ENCODE results near the gene GLIS1. TPM values are rescaled to one million over a fixed set of nuclear protein-coding genes. Genes with fewer than 3 reads are reported as not detected.

GLIS1 gene
- total RNA-seq, 2 experiments from 2014 or later: not detected

DNA sequence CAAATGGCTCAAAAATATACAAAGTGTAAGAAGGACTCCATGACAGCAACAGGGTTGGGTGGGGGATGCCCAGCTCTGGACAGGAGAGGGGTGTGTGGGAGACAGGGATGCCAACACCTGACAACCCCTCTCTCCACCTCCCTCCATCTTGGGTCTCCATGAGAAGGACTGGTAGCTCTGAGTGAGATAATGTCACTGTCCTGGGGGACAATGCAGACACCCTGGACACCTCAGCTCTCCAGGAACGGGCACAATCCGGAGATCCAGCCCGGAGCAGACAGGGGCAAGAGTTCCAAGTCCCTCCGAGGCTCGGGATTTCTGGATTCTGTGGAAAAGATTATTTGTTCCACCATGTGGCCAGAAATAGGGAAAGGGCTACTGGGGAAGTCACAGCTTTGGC lies 122.5 kb downstream of the GLIS1 start:
- ATAC-seq (ENCODE audit: low read depth): no peak
- Mint-ChIP-seq H3K27ac (no peak overlapping the region), H3K4me1 (no peaks in the 10 kb centered on the region), H3K27me3 (peaks cover 6% of the 10 kb centered on the region), H3K36me3 (peaks cover 2% of the 10 kb centered on the region), H3K4me3 (no peak overlapping the region), H3K9me3 (peaks cover 3% of the 10 kb centered on the region)
- POLR2A ChIA-PET: no interaction called here
- peak; percentile 15 for DNase-seq

DNA sequence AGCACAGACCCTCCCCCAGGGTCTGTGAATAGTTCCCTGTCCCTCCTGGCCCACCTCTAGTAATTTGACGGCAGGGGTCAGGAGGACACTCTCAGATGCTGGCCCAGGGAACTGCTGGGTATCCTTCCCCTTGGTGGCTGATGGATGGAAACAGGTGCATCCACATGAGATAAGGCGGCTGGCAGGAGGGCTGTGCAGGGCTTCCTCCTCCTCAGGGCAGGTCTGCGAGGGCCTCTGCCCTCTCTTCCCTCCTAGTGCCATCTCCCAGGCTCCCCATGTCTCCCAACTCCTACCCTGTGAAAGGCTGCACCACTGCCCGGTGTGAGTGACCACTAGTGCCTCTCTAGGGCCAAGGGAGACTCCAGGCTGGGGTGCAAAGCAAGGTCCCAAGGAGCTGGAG lies 123.9 kb downstream of the GLIS1 start:
- Mint-ChIP-seq H3K4me3 (no peak overlapping the region), H3K27ac (no peak overlapping the region), H3K4me1 (no peaks in the 10 kb centered on the region), H3K27me3 (peaks cover 8% of the 10 kb centered on the region), H3K36me3 (peaks cover 2% of the 10 kb centered on the region), H3K9me3 (peaks cover 10% of the 10 kb centered on the region)
- POLR2A ChIA-PET: no interaction called here
- ATAC-seq (ENCODE audit: low read depth): no peak
- no peak for DNase-seq

DNA sequence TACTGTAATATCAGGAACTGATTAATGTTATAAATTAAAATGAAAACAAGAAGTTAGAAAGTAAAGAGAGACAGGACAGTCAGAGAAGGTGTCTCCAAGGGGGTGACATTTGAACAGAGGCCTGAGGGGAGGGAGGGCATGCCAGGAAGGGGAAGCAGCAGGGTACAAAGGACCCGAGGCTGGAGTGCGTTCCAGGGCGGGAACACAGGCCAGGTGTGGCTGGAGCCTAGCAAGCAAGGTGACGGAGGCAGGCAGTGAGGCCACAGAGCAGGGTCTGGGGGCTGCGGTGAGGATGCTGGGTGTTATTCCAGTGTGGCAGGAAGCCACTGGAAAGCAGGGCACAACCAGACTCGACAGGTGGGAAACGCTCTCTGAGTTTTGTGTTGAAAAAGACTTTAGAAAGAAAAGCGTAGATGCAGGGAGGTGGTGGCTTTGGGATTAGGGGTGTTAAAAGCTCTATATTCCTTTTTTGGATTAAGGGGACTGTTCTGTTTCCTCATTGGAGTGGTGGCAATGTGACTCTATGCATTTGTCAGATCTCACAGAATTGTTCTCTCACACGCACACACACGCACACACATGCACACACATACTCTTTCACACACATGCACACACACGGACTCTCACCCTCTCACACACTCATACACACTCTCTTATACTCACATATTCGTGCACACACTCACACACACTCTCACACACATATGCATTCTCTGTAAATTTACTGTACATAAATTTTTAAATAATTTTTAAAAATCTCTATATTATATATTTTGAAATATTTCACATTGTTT lies 124.5 kb downstream of the GLIS1 start:
- H3K27ac Mint-ChIP-seq: no peak overlapping the region
- no peak overlapping the region for H3K4me3 Mint-ChIP-seq
- POLR2A ChIA-PET: no interaction called here
- peaks cover 8% of the 10 kb centered on the region for H3K27me3 Mint-ChIP-seq
- no peak for DNase-seq
- H3K9me3 Mint-ChIP-seq: peaks cover 12% of the 10 kb centered on the region
- no peaks in the 10 kb centered on the region for H3K4me1 Mint-ChIP-seq
- peaks cover 2% of the 10 kb centered on the region for H3K36me3 Mint-ChIP-seq
- ATAC-seq (ENCODE audit: low read depth): no peak

DNA sequence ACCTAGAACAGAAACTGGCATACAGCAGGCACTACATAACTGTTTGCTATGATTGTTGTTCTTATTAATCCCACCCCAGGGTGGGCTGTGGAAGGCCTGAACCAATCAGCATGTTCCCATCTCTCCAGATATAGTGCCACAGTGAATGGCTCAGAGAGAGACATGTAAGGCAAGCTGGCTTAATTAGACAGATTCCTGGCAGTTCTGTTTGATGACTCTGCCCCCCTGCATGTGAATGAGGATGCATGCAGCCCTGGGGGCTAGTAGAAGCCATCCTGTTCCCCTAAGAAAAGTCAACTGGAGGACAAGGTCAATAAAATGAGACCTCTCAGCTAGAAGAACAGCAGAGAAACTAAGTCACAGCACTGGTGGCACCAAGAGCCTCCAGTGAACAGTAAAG lies 130.3 kb downstream of the GLIS1 start:
- Mint-ChIP-seq H3K27ac (no peak overlapping the region), H3K4me3 (no peak overlapping the region), H3K27me3 (peaks cover 4% of the 10 kb centered on the region), H3K36me3 (peaks cover 2% of the 10 kb centered on the region), H3K9me3 (peaks cover 12% of the 10 kb centered on the region), H3K4me1 (no peaks in the 10 kb centered on the region)
- no peak for DNase-seq
- no peak for ATAC-seq (ENCODE audit: low read depth)
- POLR2A ChIA-PET: no interaction called here

DNA sequence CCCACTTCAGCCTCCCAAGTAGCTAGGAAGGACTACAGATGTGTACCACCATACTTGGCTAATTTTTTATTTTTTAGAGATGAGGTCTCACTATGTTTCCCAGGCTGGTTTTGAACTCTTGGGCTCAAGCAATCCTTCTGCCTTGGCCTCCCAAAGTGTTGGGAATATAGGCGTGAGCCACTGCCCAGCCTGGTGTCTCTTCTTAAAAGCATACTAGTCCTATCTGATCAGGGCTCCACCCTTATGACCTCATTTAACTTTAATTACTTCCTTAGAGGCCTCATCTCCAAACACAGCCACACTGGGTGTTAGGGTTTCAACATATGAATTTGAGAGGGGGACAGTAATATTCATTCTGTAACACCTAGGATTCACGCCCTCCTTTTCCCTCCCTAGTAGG lies 130.9 kb downstream of the GLIS1 start:
- POLR2A ChIA-PET: no interaction called here
- H3K4me1 Mint-ChIP-seq: no peaks in the 10 kb centered on the region
- H3K4me3 Mint-ChIP-seq: no peak overlapping the region
- ATAC-seq (ENCODE audit: low read depth) (no peak), DNase-seq (no peak)
- H3K27ac Mint-ChIP-seq: no peak overlapping the region
- peaks cover 12% of the 10 kb centered on the region for H3K9me3 Mint-ChIP-seq
- peaks cover 2% of the 10 kb centered on the region for H3K27me3 Mint-ChIP-seq
- H3K36me3 Mint-ChIP-seq: peaks cover 2% of the 10 kb centered on the region

DNA sequence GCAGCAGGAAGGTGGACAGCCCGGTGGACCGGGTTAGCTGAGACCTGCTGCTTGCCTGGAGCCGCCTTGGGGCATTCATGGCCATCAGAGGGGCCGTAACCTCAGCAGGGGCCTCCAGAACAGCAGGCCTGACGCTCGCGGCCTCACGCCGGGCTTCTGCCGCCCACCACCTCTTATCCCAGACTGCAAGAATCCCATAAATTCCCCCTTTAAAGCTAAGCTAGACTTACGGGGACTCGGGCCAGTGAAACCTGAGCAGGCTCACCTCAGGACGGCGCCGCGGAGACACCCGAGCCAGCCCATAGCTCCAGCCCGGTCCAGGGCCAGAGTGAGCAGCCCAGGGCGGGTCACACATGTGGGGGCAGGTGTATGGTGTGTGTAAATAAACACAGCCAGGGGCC lies 132.3 kb downstream of the GLIS1 start:
- POLR2A ChIA-PET: no interaction called here
- ATAC-seq (ENCODE audit: low read depth) (no peak), DNase-seq (no peak)
- no peaks in the 10 kb centered on the region for H3K36me3 Mint-ChIP-seq
- no peaks in the 10 kb centered on the region for H3K4me1 Mint-ChIP-seq
- peaks cover 9% of the 10 kb centered on the region for H3K9me3 Mint-ChIP-seq
- H3K27me3 Mint-ChIP-seq: peaks cover 2% of the 10 kb centered on the region
- no peak overlapping the region for H3K4me3 Mint-ChIP-seq
- no peak overlapping the region for H3K27ac Mint-ChIP-seq

DNA sequence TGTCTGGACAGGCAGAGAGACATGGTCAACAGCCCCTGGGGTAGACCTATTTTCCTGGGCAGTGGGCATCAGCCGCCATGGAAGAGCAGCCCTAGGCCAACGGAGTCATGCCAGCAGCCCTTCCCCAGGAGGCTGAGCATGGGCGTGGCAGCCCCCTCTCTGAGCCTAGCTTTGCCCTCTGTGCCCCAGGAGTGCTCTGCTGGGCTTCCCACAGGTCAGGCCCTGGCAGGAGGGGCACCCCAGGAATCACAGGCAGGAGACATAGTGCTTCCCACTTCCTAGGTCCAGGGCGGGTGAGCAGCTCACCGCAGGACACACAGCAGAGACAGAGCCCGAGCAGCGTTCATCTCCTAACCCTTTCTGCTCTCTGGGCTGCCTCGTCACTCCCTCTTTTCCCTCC lies 132.8 kb downstream of the GLIS1 start:
- POLR2A ChIA-PET: no interaction called here
- Mint-ChIP-seq H3K4me1 (no peaks in the 10 kb centered on the region), H3K4me3 (no peak overlapping the region), H3K9me3 (peaks cover 7% of the 10 kb centered on the region), H3K27ac (no peak overlapping the region), H3K27me3 (no peaks in the 10 kb centered on the region), H3K36me3 (no peaks in the 10 kb centered on the region)
- DNase-seq (no peak), ATAC-seq (ENCODE audit: low read depth) (no peak)

DNA sequence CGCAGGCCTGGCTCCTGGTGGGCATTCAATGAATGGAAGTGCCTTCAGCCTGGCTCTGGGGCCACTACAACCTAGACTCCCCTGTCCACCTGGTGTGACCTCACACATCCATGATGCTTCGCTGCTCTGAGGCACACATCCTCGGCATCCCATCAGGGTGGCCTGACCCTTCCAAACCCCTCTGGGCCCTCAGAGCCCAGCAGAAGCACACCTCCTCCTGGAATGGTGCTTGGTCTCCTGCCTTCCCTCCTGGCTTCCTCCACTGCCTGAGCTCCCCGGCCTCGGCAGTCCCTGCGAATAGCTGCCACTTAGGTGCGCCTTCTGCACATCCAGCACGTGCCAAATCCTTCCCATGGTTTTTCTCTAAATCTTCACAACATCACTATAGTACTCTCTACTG lies 133.8 kb downstream of the GLIS1 start:
- H3K27ac Mint-ChIP-seq: no peak overlapping the region
- peaks cover 2% of the 10 kb centered on the region for H3K9me3 Mint-ChIP-seq
- DNase-seq (no peak), ATAC-seq (ENCODE audit: low read depth) (no peak)
- no peaks in the 10 kb centered on the region for H3K27me3 Mint-ChIP-seq
- POLR2A ChIA-PET: no interaction called here
- H3K4me1 Mint-ChIP-seq: peaks cover 5% of the 10 kb centered on the region
- no peak overlapping the region for H3K4me3 Mint-ChIP-seq
- H3K36me3 Mint-ChIP-seq: no peaks in the 10 kb centered on the region

DNA sequence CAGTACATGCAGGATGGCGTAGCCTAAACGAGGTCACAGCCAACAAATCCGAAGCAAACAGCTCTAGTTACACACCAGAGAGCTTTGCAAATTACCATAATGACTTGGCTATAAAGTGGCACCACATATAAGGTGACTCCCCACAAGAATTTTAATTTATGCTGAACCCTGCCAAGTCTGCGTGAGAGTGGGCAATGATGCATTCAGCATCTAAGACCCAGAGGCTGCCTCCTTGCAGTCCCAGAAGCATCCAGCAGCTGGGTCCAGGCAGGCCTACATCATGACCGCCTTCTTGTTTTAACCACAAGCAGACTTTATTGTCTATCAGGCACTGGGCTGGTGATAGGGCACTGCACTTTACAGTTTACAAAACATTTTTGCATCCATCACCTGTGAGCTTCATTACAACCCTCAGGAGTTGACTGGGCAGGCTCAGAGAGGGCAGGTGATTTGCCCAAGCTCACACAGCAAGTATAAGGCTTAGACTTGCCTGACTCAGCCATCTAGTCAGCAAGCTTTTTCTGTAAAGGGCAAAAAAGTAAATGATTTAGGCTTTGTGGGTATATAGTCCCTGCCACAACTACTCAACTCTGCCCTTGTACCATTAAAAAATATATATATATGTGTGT lies 134.6 kb downstream of the GLIS1 start:
- H3K27me3 Mint-ChIP-seq: no peaks in the 10 kb centered on the region
- no peak for ATAC-seq (ENCODE audit: low read depth)
- H3K4me1 Mint-ChIP-seq: peaks cover 5% of the 10 kb centered on the region
- DNase-seq: no peak
- H3K4me3 Mint-ChIP-seq: no peak overlapping the region
- no peak overlapping the region for H3K27ac Mint-ChIP-seq
- no peaks in the 10 kb centered on the region for H3K9me3 Mint-ChIP-seq
- POLR2A ChIA-PET: no interaction called here
- no peaks in the 10 kb centered on the region for H3K36me3 Mint-ChIP-seq

DNA sequence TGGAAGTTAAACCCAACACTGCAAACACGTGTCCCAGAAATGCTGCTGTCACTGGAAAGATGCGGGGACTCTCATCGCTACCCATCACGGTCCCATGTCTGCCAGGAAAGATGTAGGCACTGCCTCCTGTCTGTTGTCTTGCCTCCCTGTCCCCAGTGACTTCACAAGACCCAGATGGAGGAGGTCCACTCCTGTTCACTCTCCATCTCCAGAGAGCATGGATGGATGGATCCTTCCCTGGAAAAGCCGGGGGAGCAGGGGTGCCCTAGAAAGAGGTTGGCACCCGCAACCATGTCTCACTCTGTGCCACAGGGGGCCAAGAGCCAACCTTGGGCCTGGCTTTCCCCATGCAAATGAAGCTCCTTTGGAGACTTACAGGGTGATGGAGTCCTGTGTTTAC lies 135.5 kb downstream of the GLIS1 start:
- Mint-ChIP-seq H3K27ac (no peak overlapping the region), H3K27me3 (no peaks in the 10 kb centered on the region), H3K9me3 (no peaks in the 10 kb centered on the region), H3K36me3 (no peaks in the 10 kb centered on the region), H3K4me1 (peaks cover 5% of the 10 kb centered on the region), H3K4me3 (no peak overlapping the region)
- no peak for DNase-seq
- POLR2A ChIA-PET: no interaction called here
- no peak for ATAC-seq (ENCODE audit: low read depth)

DNA sequence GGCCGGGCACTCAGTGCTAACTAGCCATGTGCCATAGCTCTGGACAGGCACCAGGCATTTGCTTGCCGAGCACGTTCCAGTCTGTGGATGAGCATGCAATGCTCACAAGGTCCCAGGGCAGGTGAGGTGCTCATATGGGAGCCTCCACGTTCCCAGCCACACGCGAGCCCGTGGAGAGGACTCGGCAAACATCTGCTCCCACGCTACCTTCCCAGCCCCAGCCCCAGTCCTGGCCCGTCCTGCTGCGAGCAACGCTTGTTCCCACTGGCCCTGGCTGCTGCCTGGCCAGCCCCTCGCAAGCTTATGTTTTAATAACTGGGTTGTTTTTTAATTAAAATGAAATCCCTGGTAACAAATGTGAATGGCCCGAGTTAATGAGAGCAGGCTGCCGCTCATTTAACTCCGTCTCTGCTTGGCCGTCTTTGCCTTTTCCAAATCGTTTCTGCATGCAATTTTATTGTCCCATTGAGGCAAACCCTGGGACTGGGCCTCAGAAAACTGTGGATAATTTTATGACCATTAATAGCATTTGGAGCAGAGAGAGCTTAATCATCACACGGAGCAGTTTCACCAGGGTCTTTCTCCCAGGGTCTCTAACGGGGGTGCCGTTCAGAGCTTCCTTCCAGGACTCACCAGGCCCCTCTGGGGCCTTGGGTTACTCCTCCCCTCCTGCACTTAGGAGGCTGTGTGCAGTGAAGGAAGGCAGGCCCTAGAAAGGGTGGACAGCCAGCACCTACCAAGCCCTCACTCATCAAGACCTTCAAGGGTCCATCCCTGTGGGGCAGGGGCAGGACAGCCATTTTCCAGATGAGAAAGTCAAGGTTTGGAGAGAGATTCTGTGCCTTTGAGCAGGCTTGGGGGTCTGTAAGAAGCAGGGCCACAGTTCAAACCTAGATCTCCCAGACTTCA lies 136.8 kb downstream of the GLIS1 start:
- Mint-ChIP-seq H3K36me3 (no peaks in the 10 kb centered on the region), H3K4me3 (no peak overlapping the region), H3K4me1 (peaks cover 5% of the 10 kb centered on the region), H3K9me3 (no peaks in the 10 kb centered on the region), H3K27me3 (no peaks in the 10 kb centered on the region), H3K27ac (no peak overlapping the region)
- POLR2A ChIA-PET: no interaction called here
- ATAC-seq (ENCODE audit: low read depth) (no peak), DNase-seq (no peak)

DNA sequence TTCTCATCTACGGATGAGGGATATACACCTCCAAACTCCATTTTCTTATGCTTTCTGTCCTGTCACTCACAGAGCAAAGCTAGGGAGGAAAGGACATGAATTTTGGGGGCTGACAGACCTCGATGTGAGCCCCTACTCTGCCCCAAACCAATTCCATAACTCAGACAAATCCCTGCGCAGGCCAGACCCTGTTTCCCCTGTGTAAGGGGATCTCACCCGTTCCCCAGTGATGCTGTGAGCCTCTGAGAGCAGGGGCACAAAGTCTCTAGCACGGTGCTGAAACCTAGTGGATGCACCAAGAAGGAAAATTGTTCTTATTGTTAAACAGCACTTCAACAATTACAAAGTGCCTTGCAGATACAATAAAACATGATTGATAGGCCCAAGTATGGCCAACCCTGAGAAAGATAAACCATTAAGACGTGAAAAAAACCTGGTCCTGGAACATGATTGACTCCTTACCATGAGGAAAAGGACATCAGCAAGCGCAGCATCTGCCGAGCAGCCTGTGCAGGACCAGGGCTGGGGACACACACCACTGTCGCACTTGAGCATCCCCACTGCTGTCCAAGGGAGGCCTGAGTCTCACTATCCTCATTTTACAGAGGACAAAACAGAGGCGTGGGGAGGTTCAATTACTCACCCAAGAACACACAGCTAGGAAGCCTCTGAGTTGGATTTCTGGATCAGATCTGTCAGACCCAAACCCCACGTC lies 137.8 kb downstream of the GLIS1 start:
- no peaks in the 10 kb centered on the region for H3K27me3 Mint-ChIP-seq
- POLR2A ChIA-PET: no interaction called here
- H3K4me3 Mint-ChIP-seq: no peak overlapping the region

DNA sequence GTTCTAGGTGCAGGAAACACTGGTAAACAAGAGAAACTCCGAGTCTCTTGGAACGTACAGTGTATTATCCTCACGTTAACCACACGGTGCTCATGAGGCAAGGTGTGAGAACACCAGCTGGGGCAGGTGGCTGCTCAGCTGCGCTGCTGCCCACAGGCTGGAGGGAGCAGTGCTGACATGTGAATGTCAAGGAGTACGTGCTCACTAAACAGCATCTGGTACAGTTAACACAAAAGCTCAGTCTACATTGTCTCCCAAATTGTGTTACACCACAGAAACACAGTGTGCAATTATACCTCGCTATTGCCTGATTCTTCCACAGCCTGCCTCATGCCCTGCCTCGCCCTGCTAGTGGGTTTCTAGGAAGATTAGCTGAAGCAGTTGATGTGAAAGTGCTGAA lies 138.4 kb downstream of the GLIS1 start:
- Mint-ChIP-seq H3K27me3 (no peaks in the 10 kb centered on the region), H3K4me1 (peaks cover 5% of the 10 kb centered on the region), H3K36me3 (no peaks in the 10 kb centered on the region), H3K4me3 (no peak overlapping the region), H3K9me3 (no peaks in the 10 kb centered on the region), H3K27ac (no peak overlapping the region)
- ATAC-seq (ENCODE audit: low read depth) (peak; percentile 65), DNase-seq (no peak)
- POLR2A ChIA-PET: no interaction called here

More for the DNA sequence above, 137.8 kb downstream of the GLIS1 start:
- ATAC-seq (ENCODE audit: low read depth) (no peak), DNase-seq (no peak)
- peaks cover 5% of the 10 kb centered on the region for H3K4me1 Mint-ChIP-seq
- H3K27ac Mint-ChIP-seq: no peak overlapping the region
- no peaks in the 10 kb centered on the region for H3K9me3 Mint-ChIP-seq
- H3K36me3 Mint-ChIP-seq: no peaks in the 10 kb centered on the region
